ENCODE measurements around the gene BCAS3.
"Not testable (repeated sequence)": the region's sequence is repeated elsewhere in the genome, so short reads cannot be mapped to it uniquely, and the experiment has no call there.

The BCAS3 gene

GRCh38 chr17:61225178-61225882 lies 547.7 kb downstream of the BCAS3 start:
- no peak for DNase-seq (ENCODE audit: low read depth in 2 of 2)

GRCh38 chr17:61227866-61228265 lies 550.2 kb downstream of the BCAS3 start:
- no peak for DNase-seq (ENCODE audit: low read depth in 2 of 2)

- DNase-seq (ENCODE audit: low read depth in 2 of 2) = no peak
Observed at GRCh38 chr17:61230461-61230860, 552.8 kb downstream of the BCAS3 start.

- DNase-seq (ENCODE audit: low read depth in 2 of 2) = no peak
Observed at GRCh38 chr17:61230972-61231820, 553.5 kb downstream of the BCAS3 start.

- no peak for DNase-seq (ENCODE audit: low read depth in 2 of 2)
Observed at GRCh38 chr17:61232871-61233270, 555.2 kb downstream of the BCAS3 start.

- no peak for DNase-seq (ENCODE audit: low read depth in 2 of 2)
Observed at GRCh38 chr17:61233991-61234750, 556.5 kb downstream of the BCAS3 start.

GRCh38 chr17:61235001-61235826 lies 557.6 kb downstream of the BCAS3 start:
- no peak for DNase-seq (ENCODE audit: low read depth in 2 of 2)

- DNase-seq (ENCODE audit: low read depth in 2 of 2) = no peak
Observed at GRCh38 chr17:61235827-61236197, 558.2 kb downstream of the BCAS3 start.

GRCh38 chr17:61237275-61237674 lies 559.6 kb downstream of the BCAS3 start:
- no peak for DNase-seq (ENCODE audit: low read depth in 2 of 2)

- DNase-seq (ENCODE audit: low read depth in 2 of 2) = no peak
Observed at GRCh38 chr17:61238455-61238933, 560.8 kb downstream of the BCAS3 start.

GRCh38 chr17:61239327-61239726 lies 561.7 kb downstream of the BCAS3 start:
- no peak for DNase-seq (ENCODE audit: low read depth in 2 of 2)

- no peak for DNase-seq (ENCODE audit: low read depth in 2 of 2)
Observed at GRCh38 chr17:61239953-61240352, 562.3 kb downstream of the BCAS3 start.

GRCh38 chr17:61240851-61241468 lies 563.3 kb downstream of the BCAS3 start:
- DNase-seq (ENCODE audit: low read depth in 2 of 2) = no peak

GRCh38 chr17:61244988-61245387 lies 567.3 kb downstream of the BCAS3 start:
- not testable (repeated sequence) for DNase-seq (ENCODE audit: low read depth in 2 of 2)

GRCh38 chr17:61245706-61246135 lies 568.1 kb downstream of the BCAS3 start:
- DNase-seq (ENCODE audit: low read depth in 2 of 2) = no peak

- no peak for DNase-seq (ENCODE audit: low read depth in 2 of 2)
Observed at GRCh38 chr17:61247439-61247838, 569.8 kb downstream of the BCAS3 start.

GRCh38 chr17:61248399-61248798 lies 570.7 kb downstream of the BCAS3 start:
- no peak for DNase-seq (ENCODE audit: low read depth in 2 of 2)

GRCh38 chr17:61249649-61250299 lies 572.1 kb downstream of the BCAS3 start:
- DNase-seq (ENCODE audit: low read depth in 2 of 2) = no peak

GRCh38 chr17:61250335-61250890 lies 572.8 kb downstream of the BCAS3 start:
- DNase-seq (ENCODE audit: low read depth in 2 of 2) = no peak
